ENCODE results near the gene GPSM1. TPM values are rescaled to one million over a fixed set of nuclear protein-coding genes. Genes with fewer than 3 reads are reported as not detected.
A peak's percentile ranks its signal among the peaks of the same experiment; 100 is the strongest.

GPSM1 gene
- total and polyA plus RNA-seq, 9 of the 15 experiments (the other 6 are each of a cell fraction or from before 2014, with no cell fraction given): 0.04 to 14.2 (median 3.1) TPM

DNA sequence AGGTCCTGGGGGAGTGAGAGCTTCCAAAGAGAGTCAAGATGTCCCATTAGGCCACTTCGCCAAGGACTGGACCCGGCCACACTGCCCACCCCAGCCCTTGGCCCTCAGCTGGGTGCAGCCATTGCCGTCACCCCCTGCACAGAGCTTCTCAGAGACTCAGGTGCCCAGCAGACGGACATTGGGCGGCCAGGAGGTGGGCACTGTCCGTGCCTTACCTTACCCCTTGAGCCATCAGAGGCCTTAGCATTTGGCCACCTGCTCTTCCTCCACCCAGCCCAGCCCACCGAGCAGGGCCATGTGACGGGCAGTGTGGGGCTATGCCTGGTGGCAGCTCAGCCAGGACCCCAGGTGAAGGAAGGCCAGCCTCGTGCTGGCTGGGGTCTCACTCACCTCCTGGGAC, 39.5 kb downstream of the GPSM1 start:
- ATAC-seq (no peak), FAIRE-seq (no peak), DNase-seq (ENCODE audit: extremely low read depth in 1 of 4, low spot score in 3 of 4) (no peak)
- ChIA-PET POLR2A (interaction anchor here (1.0 to 1.2 kb wide), 4 partner anchors 7 to 32 kb away, joined by 3 to 8 read pairs (median 4); no protein-coding TSS in a partner anchor), CTCF (ENCODE audit: low intra/inter-chr PET ratio) (no interaction called here)
- Histone ChIP-seq H4K20me1 (replicated peaks; ENCODE audit: control insufficient read depth, insufficient read depth, low read length) (no peaks in the 10 kb centered on the region), H2AFZ (ENCODE audit: low read depth, low read length) (no peak overlapping the region), H3K27me3 (ENCODE audit: control insufficient read depth in 2 of 2, insufficient read depth in 2 of 2, low read length in 2 of 2) (no peaks in the 10 kb centered on the region), H3K79me2 (ENCODE audit: control insufficient read depth, insufficient read depth, low read length) (peaks cover 3% of the 10 kb centered on the region), H3K4me3 (no peak overlapping the region), H3K36me3 (ENCODE audit: control insufficient read depth, insufficient read depth, low read length) (peaks cover 59% of the 10 kb centered on the region; the same call in 2 of the 3 replicates), H3K27ac (ENCODE audit: extremely low read depth, low read depth, low read length) (no peak overlapping the region), H3K9ac (ENCODE audit: insufficient read depth in 1 of 2, low read depth in 2 of 2, low read length in 2 of 2) (peak overlapping the region in 1 of 2 experiments; percentile 66; a peak in 2 of 4 replicates), H3K9me1 (ENCODE audit: control insufficient read depth, insufficient read depth, low read length) (no peaks in the 10 kb centered on the region), H3K4me2 (ENCODE audit: insufficient read depth, low read length) (no peak overlapping the region), H3K9me3 (replicated peaks; ENCODE audit: control insufficient read depth, insufficient read depth, low read depth, low read length) (no peaks in the 10 kb centered on the region), H3K4me1 (replicated peaks in 1 of 2; ENCODE audit: control insufficient read depth in 2 of 2, insufficient read depth in 2 of 2, low read length in 2 of 2) (peaks cover 11 to 89% of the 10 kb centered on the region in 2 experiments)
- TF ChIP-seq ZNF165 (CRISPR knock-in tag; IDR thresholded peaks at IDR 0.05; ENCODE audit: borderline replicate concordance) (no peak), MXI1 (IDR thresholded peaks at IDR 0.05; ENCODE audit: low read depth, low read length) (no peak), NR0B1 (IDR thresholded peaks at IDR 0.05; ENCODE audit: partially characterized antibody) (no peak), ZEB2 (IDR thresholded peaks at IDR 0.05) (no peak), BRCA1 (IDR thresholded peaks at IDR 0.05) (no peak), BRCA1 (CRISPR knock-in tag; IDR thresholded peaks at IDR 0.05) (no peak), ZNF707 (CRISPR knock-in tag; conservative IDR thresholded peaks at IDR 0.05) (no peak), CHD7 (IDR thresholded peaks at IDR 0.05; ENCODE audit: low read depth, low read length) (no peak), DMBX1 (CRISPR knock-in tag; IDR thresholded peaks at IDR 0.05; ENCODE audit: borderline replicate concordance) (no peak), HMG20B (CRISPR knock-in tag; IDR thresholded peaks at IDR 0.05) (no peak), CTBP1 (IDR thresholded peaks at IDR 0.05; ENCODE audit: borderline replicate concordance) (no peak), PTRF (tag; IDR thresholded peaks at IDR 0.05) (no peak)
- in situ Hi-C loops (cut with MboI): no loop called here
- WGBS (ENCODE audit: insufficient coverage, low coverage, missing lambda C conversion rate): 96% methylated on average over 9 of the region's 9 CpGs
- BruUV-seq (replicated peaks): no TSS peak
- intact Hi-C loops (cut with micrococcal nuclease): no loop called here

All from K562 (cell line).